ENCODE measurements around the gene MSH3.

The MSH3 gene

DNA sequence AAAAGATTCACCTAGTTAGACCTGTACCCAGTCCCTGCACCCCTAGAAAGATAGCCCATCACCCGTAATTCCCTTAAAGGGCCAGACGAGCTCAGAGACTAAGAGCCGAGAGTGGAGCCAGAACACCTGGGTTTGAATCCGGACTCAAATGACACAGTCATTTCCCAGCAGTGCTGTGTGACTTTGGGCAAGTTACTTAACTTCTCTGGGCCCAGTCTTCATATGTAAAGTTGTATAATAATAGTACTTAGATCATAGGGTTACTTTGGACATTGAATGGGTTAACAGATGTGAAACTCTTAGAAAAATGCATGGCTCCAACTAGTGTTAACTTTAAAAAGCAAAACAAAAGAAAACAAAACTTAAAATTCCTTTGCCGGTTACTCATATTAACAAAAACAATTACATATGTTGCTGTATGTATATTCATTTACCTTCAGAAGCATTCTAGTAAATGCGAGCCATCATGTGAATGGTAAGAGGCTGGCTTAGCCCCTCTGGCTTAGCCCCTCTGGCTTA, 265.3 kb downstream of the MSH3 start:
- no peak for DNase-seq

DNA sequence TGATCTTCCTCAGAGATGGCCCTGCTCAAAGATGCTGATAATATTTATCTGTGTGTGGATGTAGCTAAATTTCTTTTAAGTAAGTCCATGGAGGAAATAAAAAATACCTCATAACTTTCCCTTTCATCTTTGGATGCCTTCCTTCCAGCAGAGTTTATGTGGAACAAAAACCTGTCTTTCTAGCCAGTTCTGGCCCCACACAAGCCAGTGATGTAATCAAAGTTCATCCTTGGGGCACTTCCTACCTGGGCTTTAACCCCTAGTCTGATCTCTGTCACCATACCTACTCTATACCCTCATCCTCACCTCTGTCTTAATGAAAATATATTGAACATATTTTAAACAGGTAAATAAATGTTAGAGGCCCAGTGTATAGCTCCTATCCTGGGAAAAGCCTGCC, 265.9 kb downstream of the MSH3 start:
- no peak for DNase-seq

DNA sequence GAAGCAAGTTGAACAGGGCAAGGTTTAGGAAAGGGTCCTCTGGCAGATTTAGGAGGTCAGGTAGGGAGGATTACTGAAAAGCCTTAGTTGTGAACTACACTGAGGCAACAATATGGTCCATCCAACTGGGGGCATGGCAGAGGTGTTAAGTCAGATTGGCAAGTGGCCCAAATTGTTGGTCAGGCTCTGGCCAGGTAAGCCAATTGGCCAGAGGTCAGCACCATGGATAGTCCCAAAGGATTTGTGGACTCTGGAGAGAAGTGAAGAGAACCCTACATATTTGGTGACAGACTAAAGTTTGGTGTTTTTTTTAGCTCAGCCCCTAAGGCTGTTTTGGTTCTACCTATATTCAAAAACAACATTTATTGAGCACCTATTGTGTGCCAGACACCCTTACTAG, 266.6 kb downstream of the MSH3 start:
- no peak for DNase-seq

DNA sequence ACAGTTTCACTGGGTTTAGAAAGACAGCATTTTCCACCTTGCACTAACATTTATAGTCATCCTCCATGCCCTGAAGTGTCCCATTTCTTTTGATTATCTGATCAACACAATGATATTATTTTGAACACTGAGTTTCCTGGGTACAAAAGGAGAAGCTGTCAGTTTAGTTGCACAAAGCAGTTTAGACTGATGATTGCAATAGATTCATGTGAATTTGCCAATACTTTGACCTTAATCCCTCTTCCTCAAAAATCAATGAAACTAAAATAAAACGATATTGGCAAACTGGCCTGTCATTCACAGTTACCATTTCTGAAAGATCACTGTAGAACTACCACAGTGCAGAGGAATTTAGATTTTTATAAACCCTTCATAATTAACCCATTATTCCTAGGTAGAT, 271.5 kb downstream of the MSH3 start:
- DNase-seq, result no peak

Data from T-helper 1 cell (primary cell).